HAP-1 (cell line): ENCODE data around the gene TMEM203.

Experiments
- DNase-seq, 2 experiments: peaks; one replicate each; pipeline ENCODE4 v3.0.0-alpha.2; 2016 to 2020; ENCODE audit warnings: low spot score in 2 of 2
- H3K27me3 ChIP-seq: fragments of 250-450 bp; sonication (Bioruptor Pico); 2 replicates; pipeline ENCODE4 v1.5.1; 2020; ENCODE audit warnings: low read depth, mild to moderate bottlenecking, moderate library complexity
- H3K36me3 ChIP-seq: fragments of 250-450 bp; sonication (Bioruptor Pico); replicated peaks from 2 replicates; pipeline ENCODE4 v1.5.1; 2020; ENCODE audit warnings: mild to moderate bottlenecking
- H3K4me1 ChIP-seq: fragments of 250-450 bp; sonication (Bioruptor Pico); 2 replicates; pipeline ENCODE4 v1.5.1; 2020; ENCODE audit warnings: mild to moderate bottlenecking
- H3K4me3 ChIP-seq: fragments of 250-450 bp; sonication (Bioruptor Pico); 2 replicates; pipeline ENCODE4 v1.5.1; 2020; ENCODE audit warnings: mild to moderate bottlenecking, moderate library complexity
- H3K9me3 ChIP-seq: fragments of 250-450 bp; sonication (Bioruptor Pico); 2 replicates; pipeline ENCODE4 v1.5.1; 2020; ENCODE audit warnings: mild to moderate bottlenecking, moderate library complexity
- in situ Hi-C: fragments of 300-500 bp; cut with MboI; formaldehyde crosslinking; loops from 3 replicates; pipeline ENCODE4 v1.14.3; 2020; ENCODE audit warnings: low sequenced_read_pairs, inconsistent platforms, mixed read lengths

The TMEM203 gene

GRCh38 chr9:137157618-137158415 lies 47.6 kb downstream of the TMEM203 start:
- no peaks in the 10 kb centered on the region for H3K36me3 ChIP-seq
- no peak overlapping the region for H3K4me3 ChIP-seq
- no peak for DNase-seq
- no peaks in the 10 kb centered on the region; the same call in 1 of the 2 replicates for H3K4me1 ChIP-seq
- in situ Hi-C loops, result no loop called here
- no peaks in the 10 kb centered on the region for H3K9me3 ChIP-seq
- peaks cover 38% of the 10 kb centered on the region for H3K27me3 ChIP-seq

- H3K9me3 ChIP-seq, result no peaks in the 10 kb centered on the region
- H3K36me3 ChIP-seq, result no peaks in the 10 kb centered on the region
- H3K4me1 ChIP-seq, result no peaks in the 10 kb centered on the region; the same call in 1 of the 2 replicates
- H3K4me3 ChIP-seq, result peak overlapping the region; percentile 17
- in situ Hi-C loops, result no loop called here
- peaks cover 38% of the 10 kb centered on the region for H3K27me3 ChIP-seq
- peak in 1 of 2 experiments; percentile 73 for DNase-seq
Measured at GRCh38 chr9:137156567-137157375, 48.7 kb downstream of the TMEM203 start.
